Measurements from ENCODE around the gene HCRTR1. TPM values are rescaled to one million over a fixed set of nuclear protein-coding genes. Genes with fewer than 3 reads are reported as not detected.

Gene HCRTR1
- total RNA-seq, 4 donors from 2014 or later, result 0.40 to 5.6 (median 1.3) TPM

DNA sequence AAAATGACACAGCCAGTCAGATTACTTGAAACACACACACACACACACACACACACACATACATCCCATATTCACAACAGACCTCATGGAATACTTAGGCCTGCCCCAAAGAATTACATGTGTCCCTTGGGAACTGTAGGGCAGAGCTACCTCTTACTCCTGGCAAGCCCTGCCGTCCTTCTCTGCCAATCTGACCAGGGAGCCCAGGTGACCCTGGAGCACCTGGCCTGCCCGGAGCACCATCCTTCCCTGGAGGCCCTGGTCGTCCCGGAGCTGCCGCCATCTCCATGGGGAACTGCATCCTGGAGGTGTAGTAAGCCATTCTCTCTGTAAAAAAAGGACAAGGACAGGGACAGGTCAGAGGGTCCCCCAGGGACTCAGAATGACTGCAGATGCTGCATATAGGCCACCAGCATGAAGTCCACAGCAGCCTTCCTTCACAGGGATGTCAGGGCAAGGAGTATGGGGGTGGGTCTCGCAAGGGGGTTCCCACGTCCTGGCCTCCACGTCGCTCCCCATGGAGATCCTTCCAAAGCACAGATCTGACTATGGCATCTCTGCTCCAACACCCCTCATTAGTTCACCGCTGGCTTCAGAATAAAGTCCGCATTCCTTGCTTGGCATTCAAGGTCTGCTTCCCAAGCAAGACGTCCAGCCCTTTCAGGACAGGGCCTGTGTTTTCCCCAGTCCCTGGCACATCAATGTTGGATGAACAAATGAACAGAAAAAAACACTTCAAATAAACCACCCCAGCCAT lies 36.4 kb downstream of the HCRTR1 start:
- no peaks in the 10 kb centered on the region for H3K36me3 ChIP-seq
- DNase-seq, result peak; percentile 69 to 78
- H3K27ac ChIP-seq, result peak overlapping the region; percentile 76 to 98 (median 91)
- peaks cover 47 to 67% of the 10 kb centered on the region in 2 donors for H3K4me1 ChIP-seq
- no peaks in the 10 kb centered on the region for H3K27me3 ChIP-seq
- WGBS, 2 donors, result 56 to 64% methylated on average over 12 of the region's 12 CpGs
- H3K4me3 ChIP-seq (replicated peaks in 1 of 3), result no peak overlapping the region
- TF ChIP-seq POLR2A (IDR thresholded peaks at IDR 0.05), result peak in 1 of 2 donors; percentile 49
- TF ChIP-seq, protein P1, sequence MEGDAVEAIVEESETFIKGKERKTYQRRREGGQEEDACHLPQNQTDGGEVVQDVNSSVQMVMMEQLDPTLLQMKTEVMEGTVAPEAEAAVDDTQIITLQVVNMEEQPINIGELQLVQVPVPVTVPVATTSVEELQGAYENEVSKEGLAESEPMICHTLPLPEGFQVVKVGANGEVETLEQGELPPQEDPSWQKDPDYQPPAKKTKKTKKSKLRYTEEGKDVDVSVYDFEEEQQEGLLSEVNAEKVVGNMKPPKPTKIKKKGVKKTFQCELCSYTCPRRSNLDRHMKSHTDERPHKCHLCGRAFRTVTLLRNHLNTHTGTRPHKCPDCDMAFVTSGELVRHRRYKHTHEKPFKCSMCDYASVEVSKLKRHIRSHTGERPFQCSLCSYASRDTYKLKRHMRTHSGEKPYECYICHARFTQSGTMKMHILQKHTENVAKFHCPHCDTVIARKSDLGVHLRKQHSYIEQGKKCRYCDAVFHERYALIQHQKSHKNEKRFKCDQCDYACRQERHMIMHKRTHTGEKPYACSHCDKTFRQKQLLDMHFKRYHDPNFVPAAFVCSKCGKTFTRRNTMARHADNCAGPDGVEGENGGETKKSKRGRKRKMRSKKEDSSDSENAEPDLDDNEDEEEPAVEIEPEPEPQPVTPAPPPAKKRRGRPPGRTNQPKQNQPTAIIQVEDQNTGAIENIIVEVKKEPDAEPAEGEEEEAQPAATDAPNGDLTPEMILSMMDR (IDR thresholded peaks at IDR 0.05), result no peak
- H3K9me3 ChIP-seq, result no peaks in the 10 kb centered on the region
- intact Hi-C loops (cut with DNase I), result no loop called here

DNA sequence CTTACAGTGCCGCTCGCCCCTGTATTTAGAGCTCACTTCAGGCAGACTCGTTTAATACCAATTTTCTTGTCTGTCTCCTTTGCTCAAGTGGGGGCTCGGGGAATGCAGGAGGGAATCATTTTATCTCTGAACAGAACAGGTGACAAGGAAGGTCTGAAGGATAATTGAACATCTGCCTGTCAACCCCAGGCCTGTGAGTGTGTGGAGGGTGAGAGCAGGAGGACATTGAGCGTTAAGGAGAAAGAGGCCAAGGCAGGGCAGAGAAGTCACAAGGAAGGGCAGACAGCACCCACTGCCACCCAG lies 36.9 kb downstream of the HCRTR1 start:
- H3K9me3 ChIP-seq, result no peaks in the 10 kb centered on the region
- H3K36me3 ChIP-seq, result no peaks in the 10 kb centered on the region
- H3K27me3 ChIP-seq, result no peaks in the 10 kb centered on the region
- DNase-seq, result no peak
- TF ChIP-seq, protein P1 (IDR thresholded peaks at IDR 0.05), result no peak
- TF ChIP-seq POLR2A (IDR thresholded peaks at IDR 0.05), result no peak
- peaks cover 41 to 62% of the 10 kb centered on the region in 2 donors for H3K4me1 ChIP-seq
- no peak overlapping the region for H3K4me3 ChIP-seq (replicated peaks in 1 of 3)
- intact Hi-C loops (cut with DNase I), result no loop called here
- 62% methylated on average over 5 of the region's 5 CpGs for WGBS, 2 donors
- H3K27ac ChIP-seq, result peak overlapping the region; percentile 76 to 98 (median 91)

DNA sequence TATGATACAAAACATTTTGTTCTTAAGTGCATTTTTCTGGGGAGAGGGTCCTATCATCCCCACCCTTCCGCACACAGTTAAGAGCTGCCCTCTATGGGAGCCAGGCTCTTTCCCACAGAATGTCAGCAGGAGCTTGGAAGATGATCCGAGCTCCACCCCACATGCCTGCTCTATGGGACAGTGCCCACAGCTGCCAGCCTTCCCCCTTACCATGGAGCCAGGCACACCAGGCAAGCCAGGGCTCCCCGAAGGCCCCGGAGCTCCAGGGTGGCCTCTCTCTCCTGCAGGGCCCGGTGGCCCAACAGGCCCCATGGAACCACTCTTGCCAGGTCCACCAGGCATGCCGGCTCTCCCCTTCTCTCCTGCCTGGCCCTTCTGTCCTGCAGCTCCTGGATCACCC lies 37.6 kb downstream of the HCRTR1 start:
- H3K9me3 ChIP-seq, result no peaks in the 10 kb centered on the region
- H3K36me3 ChIP-seq, result no peaks in the 10 kb centered on the region
- no peak overlapping the region for H3K4me3 ChIP-seq (replicated peaks in 1 of 3)
- WGBS, 2 donors, result 91 to 95% methylated on average over 5 to 6 of the region's 6 CpGs
- H3K27ac ChIP-seq, result peak overlapping the region; percentile 24 to 98 (median 91)
- H3K4me1 ChIP-seq, result peaks cover 35 to 55% of the 10 kb centered on the region in 2 donors
- TF ChIP-seq, protein P1 (IDR thresholded peaks at IDR 0.05), result no peak
- no peak for TF ChIP-seq POLR2A (IDR thresholded peaks at IDR 0.05)
- intact Hi-C loops (cut with DNase I), result no loop called here
- DNase-seq, result no peak
- no peaks in the 10 kb centered on the region for H3K27me3 ChIP-seq

DNA sequence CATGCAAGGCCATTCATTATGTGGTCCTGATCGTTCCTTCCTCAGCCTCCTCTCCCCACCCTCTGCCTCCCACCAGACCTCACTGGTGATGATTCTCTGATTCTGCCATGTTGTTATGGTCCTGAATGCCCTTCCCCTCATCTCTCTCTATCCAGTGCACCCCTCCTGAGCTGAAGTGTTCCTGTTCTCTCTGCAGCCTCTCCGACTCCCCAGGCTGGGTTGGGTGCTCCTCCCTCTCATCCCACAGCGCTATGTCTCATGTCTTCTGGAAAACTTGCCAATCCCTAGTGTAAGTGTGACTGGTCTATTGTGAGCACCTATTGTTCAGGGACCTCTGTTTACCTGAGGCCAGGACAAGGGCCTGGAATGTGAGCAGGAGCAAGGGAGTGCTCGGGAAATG lies 38.3 kb downstream of the HCRTR1 start:
- no peak overlapping the region for H3K4me3 ChIP-seq (replicated peaks in 1 of 3)
- no peak for TF ChIP-seq POLR2A (IDR thresholded peaks at IDR 0.05)
- TF ChIP-seq, protein P1 (IDR thresholded peaks at IDR 0.05), result no peak
- H3K4me1 ChIP-seq, result peaks cover 28 to 51% of the 10 kb centered on the region in 2 donors
- peak overlapping the region in 2 of 3 donors; percentile 91 to 98 for H3K27ac ChIP-seq
- no peaks in the 10 kb centered on the region for H3K9me3 ChIP-seq
- no peaks in the 10 kb centered on the region for H3K27me3 ChIP-seq
- H3K36me3 ChIP-seq, result no peaks in the 10 kb centered on the region
- 80 to 93% methylated on average over 4 of the region's 4 CpGs for WGBS, 2 donors
- intact Hi-C loops (cut with DNase I), result no loop called here
- DNase-seq, result no peak

DNA sequence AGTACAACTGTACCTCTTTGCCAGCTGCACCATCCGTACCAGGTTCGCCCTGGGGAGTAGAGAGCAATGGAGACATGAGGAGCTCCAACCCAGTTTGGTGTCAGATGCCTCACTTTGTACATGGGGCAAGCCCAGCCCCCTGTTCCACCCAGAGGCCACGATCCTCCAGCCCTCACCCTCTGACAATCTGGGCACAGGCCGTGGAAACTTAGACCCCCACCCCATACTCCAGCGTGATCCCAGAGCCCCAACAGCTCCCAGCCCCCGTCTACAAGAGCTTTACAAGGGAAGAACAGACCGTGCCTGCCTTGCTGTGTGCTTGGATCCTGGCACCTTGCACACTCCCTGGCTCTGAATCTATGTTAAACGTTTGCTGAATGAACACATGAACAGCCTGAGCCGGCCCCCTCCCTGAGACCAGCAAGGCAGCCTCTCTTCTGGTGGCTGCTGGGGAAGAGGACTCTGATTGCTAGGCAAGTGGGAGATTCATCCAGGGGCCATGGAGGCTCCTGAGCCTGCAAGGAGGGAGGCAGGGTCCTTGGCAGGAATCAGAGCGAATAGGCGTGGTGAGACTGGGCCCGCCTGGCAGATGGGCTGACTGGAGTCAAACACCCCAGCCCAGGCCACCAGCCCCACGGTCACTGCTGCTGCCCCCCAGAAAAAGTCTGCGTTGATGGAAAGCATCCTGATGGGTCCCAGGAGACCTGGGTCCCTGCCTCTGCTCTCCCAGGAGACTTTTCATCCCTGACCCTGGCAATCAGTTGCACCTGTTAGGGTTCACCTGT lies 39.7 kb downstream of the HCRTR1 start:
- peak overlapping the region in 2 of 3 donors; percentile 10 to 91 for H3K27ac ChIP-seq
- DNase-seq, result no peak
- 85 to 89% methylated on average over 12 of the region's 14 CpGs for WGBS, 2 donors
- no peaks in the 10 kb centered on the region for H3K27me3 ChIP-seq
- peaks cover 23 to 52% of the 10 kb centered on the region in 2 donors for H3K4me1 ChIP-seq
- H3K9me3 ChIP-seq, result no peaks in the 10 kb centered on the region
- H3K36me3 ChIP-seq, result peaks cover 0 to 4% of the 10 kb centered on the region in 2 donors
- no peak for TF ChIP-seq POLR2A (IDR thresholded peaks at IDR 0.05)
- TF ChIP-seq, protein P1 (IDR thresholded peaks at IDR 0.05), result no peak
- intact Hi-C loops (cut with DNase I), result no loop called here
- no peak overlapping the region for H3K4me3 ChIP-seq (replicated peaks in 1 of 3)

Measured in thyroid gland (tissue), 4 donors.